Activated T-cell treated with anti-CD3 and anti-CD28 coated beads for 1 hour (primary cell): Measurements from ENCODE around the gene AMN1.

ENCODE experiments used
- DNase-seq: peaks from one replicate; pipeline ENCODE4 v3.0.0-alpha.2; 2020; ENCODE audit warnings: low read depth

Gene AMN1

GRCh38 chr12:31631023-31631724 is 97.6 kb downstream of the AMN1 start:
- DNase-seq, result no peak

GRCh38 chr12:31629756-31630732 is 98.8 kb downstream of the AMN1 start:
- DNase-seq, result no peak

- no peak for DNase-seq
These were observed 101.3 kb downstream of the AMN1 start for GRCh38 chr12:31627456-31628054.

- no peak for DNase-seq
These were observed 102.4 kb downstream of the AMN1 start for GRCh38 chr12:31626270-31626995.

- no peak for DNase-seq
These were observed 106.8 kb downstream of the AMN1 start for GRCh38 chr12:31622038-31622437.
